Measurements from ENCODE around the gene PCSK5. TPM values are rescaled to one million over a fixed set of nuclear protein-coding genes. Genes with fewer than 3 reads are reported as not detected.

The PCSK5 gene
- total and polyA plus RNA-seq, 2 of the 8 experiments (the other 6 are each of a cell fraction or from before 2014, with no cell fraction given), result 5.5 to 10.7 TPM

DNA sequence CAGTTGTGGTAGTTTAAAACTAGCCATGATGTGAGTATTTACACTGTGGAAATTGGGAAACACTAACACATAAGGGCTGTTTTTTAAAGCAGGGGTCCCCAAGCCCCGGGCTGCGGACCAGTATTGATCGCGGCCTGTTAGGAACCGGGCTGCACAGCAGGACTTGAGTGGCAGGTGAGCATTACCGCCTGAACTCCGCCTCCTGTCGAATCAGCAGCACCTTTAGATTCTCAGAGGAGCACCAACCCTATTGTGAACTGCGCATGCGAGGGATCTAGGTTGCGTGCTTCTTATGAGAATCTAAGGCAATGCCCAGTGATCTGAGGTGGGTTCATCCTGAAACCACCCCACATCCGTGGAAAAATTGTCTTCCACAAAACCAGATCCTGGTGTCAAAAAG, 127.8 kb downstream of the PCSK5 start:
- no peak overlapping the region for H3K18ac ChIP-seq (ENCODE audit: extremely low read depth, low read length)
- H3K56ac ChIP-seq (replicated peaks; ENCODE audit: insufficient read length, low read depth, low read length), result no peak overlapping the region
- H3K79me1 ChIP-seq (ENCODE audit: low read depth, low read length), result no peaks in the 10 kb centered on the region
- no peak overlapping the region for H4K8ac ChIP-seq (ENCODE audit: extremely low read depth, insufficient read depth, low read length)
- no peak overlapping the region for H2AFZ ChIP-seq (ENCODE audit: low read length)
- no peaks in the 10 kb centered on the region for H3K9me3 ChIP-seq (ENCODE audit: insufficient read depth in 2 of 2, low read depth in 1 of 2, low read length in 1 of 2)
- H2AK5ac ChIP-seq (ENCODE audit: low read depth, low read length), result no peak overlapping the region
- H3K4me1 ChIP-seq (replicated peaks in 1 of 4; ENCODE audit: control insufficient read depth in 3 of 4, insufficient read depth in 4 of 4, low read length in 3 of 4), result peaks cover 0 to 18% (median 9%) of the 10 kb centered on the region in 4 experiments; a peak in 4 of 7 replicates
- H3K36me3 ChIP-seq (ENCODE audit: control insufficient read depth in 2 of 4, insufficient read depth in 4 of 4, low read length in 3 of 4), result no peaks in the 10 kb centered on the region
- no peak overlapping the region for H3K4me2 ChIP-seq (ENCODE audit: insufficient read depth in 1 of 2, low read depth in 2 of 2, low read length in 2 of 2)
- no peak for DNase-seq (ENCODE audit: low read depth in 1 of 2, low spot score in 2 of 2)
- H3K23ac ChIP-seq (ENCODE audit: insufficient read length), result no peak overlapping the region
- WGBS, 2 experiments (ENCODE audit: extremely low coverage in 1 of 2, insufficient coverage in 1 of 2, insufficient read length in 1 of 2, insufficient replicate concordance in 2 of 2, low coverage in 1 of 2, low lambda C conversion rate in 2 of 2, missing lambda C conversion rate in 1 of 2), result 83% methylated on average over 12 of the region's 12 CpGs; no CpG with 5 or more reads in 1 of the 2 experiments
- no peak for FAIRE-seq
- ChIA-PET POLR2A (ENCODE audit: partially characterized antibody) (no interaction called here), CTCF (ENCODE audit: partially characterized antibody) (no interaction called here)
- H2BK120ac ChIP-seq (replicated peaks; ENCODE audit: low read depth, low read length), result no peak overlapping the region
- H4K20me1 ChIP-seq (replicated peaks in 1 of 2; ENCODE audit: control insufficient read depth in 1 of 2, insufficient read depth in 2 of 2, low read length in 2 of 2), result no peaks in the 10 kb centered on the region
- H2BK5ac ChIP-seq (ENCODE audit: low read depth, low read length), result no peak overlapping the region
- no peak overlapping the region for H2BK20ac ChIP-seq (ENCODE audit: low read length)
- no peak overlapping the region for H3K14ac ChIP-seq (ENCODE audit: insufficient read length)
- H3K27me3 ChIP-seq (replicated peaks in 1 of 4; ENCODE audit: control insufficient read depth in 3 of 4, extremely low read depth in 1 of 4, insufficient read depth in 3 of 4, low read length in 3 of 4), result peaks cover 0 to 2% (median 0%) of the 10 kb centered on the region in 4 experiments; a peak in 2 of 7 replicates
- no peak overlapping the region for H2BK12ac ChIP-seq (ENCODE audit: low read depth, low read length)
- H3K79me2 ChIP-seq (ENCODE audit: control insufficient read depth in 1 of 2, insufficient read depth in 2 of 2, low read length in 2 of 2), result 0 out of 4 replicates have a peak, but pooled peaks cover 0 to 2% of the 10 kb centered on the region in 2 experiments
- no peaks in the 10 kb centered on the region for H3K23me2 ChIP-seq (ENCODE audit: low read depth, low read length)
- no peak overlapping the region for H3K9ac ChIP-seq (replicated peaks in 1 of 4; ENCODE audit: extremely low read depth in 1 of 4, low read depth in 3 of 4, low read length in 3 of 4)
- H3K4ac ChIP-seq (replicated peaks; ENCODE audit: insufficient read length, low read depth, low read length), result no peak overlapping the region
- H3K27ac ChIP-seq (ENCODE audit: low read depth, low read length), result no peak overlapping the region
- no peak overlapping the region for H2BK15ac ChIP-seq (ENCODE audit: low read length)
- H4K5ac ChIP-seq (ENCODE audit: insufficient read length, low read depth, low read length), result no peak overlapping the region
- no peak overlapping the region for H3K4me3 ChIP-seq (ENCODE audit: extremely low read depth in 1 of 4, insufficient read depth in 2 of 4, low read depth in 3 of 4, low read length in 4 of 4)
- H4K91ac ChIP-seq (replicated peaks; ENCODE audit: insufficient read length, low read length), result no peak overlapping the region
- TF ChIP-seq TEAD4 (IDR thresholded peaks at IDR 0.05; ENCODE audit: low read depth, low read length) (no peak), KDM4A (IDR thresholded peaks at IDR 0.05; ENCODE audit: low read depth, low read length, severe bottlenecking) (no peak), GABPA (IDR thresholded peaks at IDR 0.05; ENCODE audit: borderline replicate concordance, insufficient read depth, low read length) (no peak), RAD21 (IDR thresholded peaks at IDR 0.05 in 1 of 2, conservative IDR thresholded peaks at IDR 0.05 in 1 of 2; ENCODE audit: low read depth in 2 of 2, low read length in 2 of 2) (no peak), HDAC2 (IDR thresholded peaks at IDR 0.05; ENCODE audit: borderline replicate concordance in 1 of 2, low read depth in 2 of 2, low read length in 2 of 2) (no peak)
